ENCODE measurements around the gene PTPRC.

The PTPRC gene

DNA sequence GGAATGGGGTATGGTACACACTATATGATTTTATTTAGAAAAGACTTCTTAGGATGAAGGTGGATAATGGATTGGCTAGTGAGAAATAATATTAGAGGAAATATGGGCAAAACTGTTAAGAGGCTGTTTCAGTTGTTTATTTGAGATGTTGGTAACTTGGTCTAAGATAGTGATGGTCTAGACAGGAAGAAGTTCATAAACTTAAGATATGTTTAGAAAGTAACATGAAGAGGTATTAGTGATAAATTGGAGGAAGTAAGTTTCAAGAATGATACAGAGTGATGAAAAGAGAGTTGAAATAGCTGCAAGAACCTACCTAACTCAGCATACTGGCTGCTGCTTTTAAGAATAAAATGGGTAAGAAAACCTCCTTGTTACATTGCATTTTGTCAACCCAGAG lies 9.2 kb upstream of the PTPRC start:
- Histone ChIP-seq H3K4me3 (ENCODE audit: low read depth, low read length) (no peak overlapping the region), H3K9me3 (ENCODE audit: control insufficient read depth, insufficient read depth, low read depth, low read length) (no peaks in the 10 kb centered on the region), H3K27ac (ENCODE audit: extremely low read depth, low read depth, low read length) (no peak overlapping the region), H3K36me3 (ENCODE audit: control insufficient read depth in 2 of 2, insufficient read depth in 1 of 2, low read length in 2 of 2) (no peaks in the 10 kb centered on the region), H3K4me1 (ENCODE audit: control insufficient read depth, insufficient read depth, low read length) (no peaks in the 10 kb centered on the region)
- ChIA-PET POLR2A (no interaction called here), CTCF (interaction anchor here (0.6 kb wide), 1 partner anchor 161 kb away, joined by 3 read pairs; no protein-coding TSS in a partner anchor)
- no peak for TF ChIP-seq YY1 (tag by site-specific recombination; IDR thresholded peaks at IDR 0.05)
- TF ChIP-seq ZNF311 (tag by site-specific recombination; IDR thresholded peaks at IDR 0.05; ENCODE audit: borderline replicate concordance) = no peak
- TF ChIP-seq ZNF558 (tag by site-specific recombination; IDR thresholded peaks at IDR 0.05) = no peak
- TF ChIP-seq YY2 (tag by site-specific recombination; IDR thresholded peaks at IDR 0.05) = no peak
- TF ChIP-seq, protein P1, sequence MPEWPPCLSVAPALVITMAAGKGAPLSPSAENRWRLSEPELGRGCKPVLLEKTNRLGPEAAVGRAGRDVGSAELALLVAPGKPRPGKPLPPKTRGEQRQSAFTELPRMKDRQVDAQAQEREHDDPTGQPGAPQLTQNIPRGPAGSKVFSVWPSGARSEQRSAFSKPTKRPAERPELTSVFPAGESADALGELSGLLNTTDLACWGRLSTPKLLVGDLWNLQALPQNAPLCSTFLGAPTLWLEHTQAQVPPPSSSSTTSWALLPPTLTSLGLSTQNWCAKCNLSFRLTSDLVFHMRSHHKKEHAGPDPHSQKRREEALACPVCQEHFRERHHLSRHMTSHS (tag by site-specific recombination; IDR thresholded peaks at IDR 0.05) = no peak
- no peak for TF ChIP-seq ZNF416 (tag by site-specific recombination; IDR thresholded peaks at IDR 0.05)
- TF ChIP-seq ZNF26 (tag by site-specific recombination; IDR thresholded peaks at IDR 0.05) = no peak
- no peak for TF ChIP-seq ZNF664 (tag by site-specific recombination; IDR thresholded peaks at IDR 0.05)
- no peak for TF ChIP-seq ZNF585B (tag by site-specific recombination; IDR thresholded peaks at IDR 0.05)
- no peak for TF ChIP-seq KLF10 (tag by site-specific recombination; IDR thresholded peaks at IDR 0.05)

DNA sequence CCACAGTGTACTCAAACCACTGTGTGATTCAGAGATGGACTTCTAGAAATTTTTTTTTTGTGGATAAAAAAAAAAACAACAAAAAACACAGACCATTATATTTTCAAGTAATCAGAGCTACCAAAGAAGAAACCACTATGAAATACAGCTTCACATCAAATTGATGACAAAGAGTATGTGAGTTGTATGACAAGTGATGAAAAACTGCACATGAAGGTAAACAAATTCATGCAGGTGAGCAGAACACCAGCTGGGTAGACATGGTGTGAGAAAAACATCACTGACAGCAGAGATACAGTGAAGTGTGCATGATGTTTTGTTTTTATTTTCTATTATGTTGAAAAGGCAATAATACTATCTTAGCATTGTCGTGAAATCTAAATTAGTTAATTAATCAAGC lies 8.0 kb upstream of the PTPRC start:
- Histone ChIP-seq H3K4me3 (ENCODE audit: low read depth, low read length) (no peak overlapping the region), H3K9me3 (ENCODE audit: control insufficient read depth, insufficient read depth, low read depth, low read length) (no peaks in the 10 kb centered on the region), H3K36me3 (ENCODE audit: control insufficient read depth in 2 of 2, insufficient read depth in 1 of 2, low read length in 2 of 2) (no peaks in the 10 kb centered on the region), H3K4me1 (ENCODE audit: control insufficient read depth, insufficient read depth, low read length) (no peaks in the 10 kb centered on the region), H3K27ac (ENCODE audit: extremely low read depth, low read depth, low read length) (no peak overlapping the region)
- TF ChIP-seq ZNF76 (tag by site-specific recombination; IDR thresholded peaks at IDR 0.05; ENCODE audit: borderline replicate concordance, low read depth) (no peak), ATF2 (tag by site-specific recombination; IDR thresholded peaks at IDR 0.05; ENCODE audit: low read depth) (no peak), ZNF530 (tag by site-specific recombination; IDR thresholded peaks at IDR 0.05; ENCODE audit: low read depth) (no peak), ZNF837 (tag by site-specific recombination; IDR thresholded peaks at IDR 0.05) (no peak), ZFHX2 (tag by site-specific recombination; conservative IDR thresholded peaks at IDR 0.05) (no peak), ZNF184 (tag by site-specific recombination; IDR thresholded peaks at IDR 0.05) (no peak), OVOL3 (tag by site-specific recombination; IDR thresholded peaks at IDR 0.05) (no peak), ZNF777 (tag by site-specific recombination; IDR thresholded peaks at IDR 0.05; ENCODE audit: borderline replicate concordance) (no peak), MEIS1 (CRISPR knock-in tag; IDR thresholded peaks at IDR 0.05; ENCODE audit: borderline replicate concordance) (no peak), ZNF785 (tag by site-specific recombination; IDR thresholded peaks at IDR 0.05) (no peak), ZIC2 (tag by site-specific recombination; IDR thresholded peaks at IDR 0.05) (no peak), ZSCAN30 (tag by site-specific recombination; IDR thresholded peaks at IDR 0.05) (no peak), ZNF626 (tag by site-specific recombination; IDR thresholded peaks at IDR 0.05) (no peak), ZNF404 (tag by site-specific recombination; IDR thresholded peaks at IDR 0.05) (no peak), ZNF324 (tag by site-specific recombination; IDR thresholded peaks at IDR 0.05) (no peak), ZNF48 (tag by site-specific recombination; IDR thresholded peaks at IDR 0.05) (no peak), ZNF660 (tag by site-specific recombination; IDR thresholded peaks at IDR 0.05) (no peak)
- CTCF ChIA-PET = no interaction called here
- POLR2A ChIA-PET = no interaction called here
